Esophagus muscularis mucosa (tissue), 4 donors: ENCODE data around the gene ULK1. TPM values are rescaled to one million over a fixed set of nuclear protein-coding genes. Genes with fewer than 3 reads are reported as not detected.

Experiments
- DNase-seq: peaks from one replicate; pipeline ENCODE4 v3.0.0-alpha.2; 2017; ENCODE audit errors: extremely low spot score
- H3K27ac ChIP-seq, 4 donors: fragments of 200-600 bp; sonication (generic); replicated peaks in 1 of 4; 1 replicate in 3 of 4; 2 replicates in 1 of 4; pipeline ENCODE4 v1.5.1; 2016 to 2019; ENCODE audit warnings: mild to moderate bottlenecking in 1 of 4
- H3K27me3 ChIP-seq, 4 donors: fragments of 200-600 bp; sonication (generic); one replicate each; pipeline versions ENCODE4 v1.5.1 to v1.6.0; 2016 to 2019
- H3K36me3 ChIP-seq, 4 donors: fragments of 200-600 bp; sonication (generic); one replicate each; pipeline ENCODE4 v1.5.1; 2016 to 2019
- H3K4me1 ChIP-seq, 4 donors: fragments of 200-600 bp; sonication (generic); one replicate each; pipeline ENCODE4 v1.5.1; 2016 to 2019
- H3K4me3 ChIP-seq, 4 donors: fragments of 200-600 bp; sonication (generic); 1 replicate in 2 of 4; 2 replicates in 2 of 4; pipeline ENCODE4 v1.5.1; 2016 to 2019; ENCODE audit warnings: mild to moderate bottlenecking in 4 of 4, moderate library complexity in 1 of 4
- H3K9me3 ChIP-seq, 4 donors: fragments of 200-600 bp; sonication (generic); 1 replicate in 3 of 4; 2 replicates in 1 of 4; pipeline ENCODE4 v1.5.1; 2016 to 2019
- CTCF ChIP-seq, 3 experiments: fragments of 200-600 bp in 2 of 3; fragments of 450-650 bp in 1 of 3; sonication (generic) in 2 of 3; IDR thresholded peaks; one replicate each; pipeline ENCODE4 v1.5.1; 2017 to 2019; ENCODE audit warnings: antibody characterized with exemption in 3 of 3, mild to moderate bottlenecking in 2 of 3, moderate library complexity in 1 of 3
- EP300 ChIP-seq: sonication (generic); formaldehyde crosslinking; IDR thresholded peaks from one replicate; pipeline ENCODE4 v1.6.1; 2017; ENCODE audit warnings: antibody characterized with exemption
- POLR2A ChIP-seq: fragments of 450-650 bp; IDR thresholded peaks from one replicate; pipeline ENCODE4 v1.6.1; 2017; ENCODE audit warnings: antibody characterized with exemption, moderate library complexity, mild to moderate bottlenecking, low read depth
- POLR2AphosphoS5 ChIP-seq, 2 donors: sonication (generic); formaldehyde crosslinking; IDR thresholded peaks; one replicate each; pipeline ENCODE4 v1.6.1; 2017; ENCODE audit warnings: antibody characterized with exemption in 2 of 2
- WGBS: methylation state at CpG from one replicate; pipeline ENCODE4 v1.1.5; 2018; 5-methylcytosine and 5-hydroxymethylcytosine counted together
- intact Hi-C: fragments of 100-400 bp; cut with DNase I; formaldehyde crosslinking; loops from one replicate; pipeline ENCODE4 v1.15.1; 2023
- total RNA-seq, 4 donors: library from RNA; depleted of rRNA; stranded (reverse); fragments of >200 nt; gene quantifications; one replicate each; pipeline versions ENCODE4 v1.1.0 to v1.2.1, GENCODE V29; 2016

Gene ULK1
- total RNA-seq, 4 donors from 2014 or later = 18.4 to 37.5 (median 26.9) TPM

GRCh38 chr12:131913666-131914065 lies 19.2 kb downstream of the ULK1 start:
- 95% methylated on average over 4 of the region's 8 CpGs for WGBS
- H3K4me3 ChIP-seq = no peak overlapping the region
- intact Hi-C loops = no loop called here
- H3K27ac ChIP-seq = no peak overlapping the region
- no peaks in the 10 kb centered on the region for H3K27me3 ChIP-seq
- TF ChIP-seq POLR2AphosphoS5 (IDR thresholded peaks at IDR 0.05) (no peak), EP300 (no peak)
- DNase-seq = no peak
- no peaks in the 10 kb centered on the region for H3K9me3 ChIP-seq
- peaks cover 67 to 100% (median 95%) of the 10 kb centered on the region in 4 donors for H3K36me3 ChIP-seq
- peaks cover 16 to 22% (median 19%) of the 10 kb centered on the region in 4 donors for H3K4me1 ChIP-seq

DNA sequence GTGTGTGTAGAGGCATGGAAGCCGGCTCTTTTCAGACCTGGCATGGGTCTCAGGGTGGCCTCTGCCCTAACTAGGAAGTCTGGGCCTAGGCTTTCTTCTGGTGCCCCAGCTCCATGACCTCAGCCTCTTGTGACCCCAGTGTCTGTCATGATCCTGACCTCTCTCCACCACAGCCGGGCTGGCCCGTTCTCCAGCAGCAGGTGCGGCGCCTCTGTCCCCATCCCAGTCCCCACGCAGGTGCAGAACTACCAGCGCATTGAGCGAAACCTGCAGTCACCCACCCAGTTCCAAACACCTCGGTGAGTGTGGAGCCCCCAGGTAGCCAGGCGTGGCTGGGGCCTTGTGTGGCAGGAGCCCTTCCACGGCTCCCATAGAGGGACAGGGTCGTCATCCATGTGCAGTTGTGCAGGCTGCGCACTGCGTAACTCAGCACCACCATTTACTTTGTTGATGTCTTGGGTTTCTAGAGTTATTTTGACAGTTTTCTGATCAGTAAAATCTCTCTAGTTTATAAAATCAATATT lies 19.8 kb downstream of the ULK1 start:
- DNase-seq = no peak
- WGBS = 100% methylated on average over 5 of the region's 14 CpGs
- no peaks in the 10 kb centered on the region for H3K9me3 ChIP-seq
- peaks cover 16 to 22% (median 19%) of the 10 kb centered on the region in 4 donors for H3K4me1 ChIP-seq
- H3K4me3 ChIP-seq = no peak overlapping the region
- intact Hi-C loops = no loop called here
- TF ChIP-seq CTCF (IDR thresholded peaks at IDR 0.05) (no peak), EP300 (no peak), POLR2A (no peak), POLR2AphosphoS5 (IDR thresholded peaks at IDR 0.05) (no peak)
- no peaks in the 10 kb centered on the region for H3K27me3 ChIP-seq
- H3K27ac ChIP-seq = no peak overlapping the region
- peaks cover 64 to 99% (median 94%) of the 10 kb centered on the region in 4 donors for H3K36me3 ChIP-seq

DNA sequence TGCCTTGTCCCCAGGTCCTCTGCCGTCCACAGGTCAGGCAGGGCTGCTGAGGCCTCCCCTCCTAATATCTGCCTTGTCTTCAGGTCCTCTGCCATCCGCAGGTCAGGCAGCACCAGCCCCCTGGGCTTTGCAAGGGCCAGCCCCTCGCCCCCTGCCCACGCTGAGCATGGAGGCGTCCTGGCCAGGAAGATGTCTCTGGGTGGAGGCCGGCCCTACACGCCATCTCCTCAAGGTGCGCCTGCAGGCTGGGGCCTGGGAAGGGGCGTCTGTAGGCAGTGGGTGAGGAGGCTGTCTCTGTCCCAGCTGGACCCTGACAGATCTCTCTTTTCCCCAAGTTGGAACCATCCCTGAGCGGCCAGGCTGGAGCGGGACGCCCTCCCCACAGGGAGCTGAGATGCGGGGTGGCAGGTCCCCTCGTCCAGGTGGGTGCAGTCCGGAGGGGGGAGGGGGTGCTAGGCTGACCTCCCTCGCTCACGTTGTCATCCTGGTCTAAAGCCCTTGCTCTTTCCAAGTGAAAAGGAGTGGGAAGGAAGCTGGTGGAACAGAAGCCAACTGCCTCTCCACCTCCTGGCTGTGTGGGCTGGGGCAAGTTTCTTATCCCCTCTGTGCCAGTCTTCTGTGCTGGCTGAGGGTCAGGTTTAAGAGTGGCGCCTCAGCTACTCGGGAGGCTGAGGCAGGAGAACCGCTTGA lies 20.7 kb downstream of the ULK1 start:
- 91% methylated on average over 6 of the region's 20 CpGs for WGBS
- Histone ChIP-seq H3K27me3 (no peaks in the 10 kb centered on the region), H3K36me3 (peaks cover 63 to 99% (median 94%) of the 10 kb centered on the region in 4 donors), H3K4me3 (no peak overlapping the region), H3K27ac (no peak overlapping the region), H3K4me1 (peaks cover 16 to 22% (median 19%) of the 10 kb centered on the region in 4 donors), H3K9me3 (no peaks in the 10 kb centered on the region)
- TF ChIP-seq POLR2AphosphoS5 (IDR thresholded peaks at IDR 0.05) (no peak), EP300 (no peak), POLR2A (no peak), CTCF (IDR thresholded peaks at IDR 0.05) (no peak)
- no peak for DNase-seq
- intact Hi-C loops = no loop called here

DNA sequence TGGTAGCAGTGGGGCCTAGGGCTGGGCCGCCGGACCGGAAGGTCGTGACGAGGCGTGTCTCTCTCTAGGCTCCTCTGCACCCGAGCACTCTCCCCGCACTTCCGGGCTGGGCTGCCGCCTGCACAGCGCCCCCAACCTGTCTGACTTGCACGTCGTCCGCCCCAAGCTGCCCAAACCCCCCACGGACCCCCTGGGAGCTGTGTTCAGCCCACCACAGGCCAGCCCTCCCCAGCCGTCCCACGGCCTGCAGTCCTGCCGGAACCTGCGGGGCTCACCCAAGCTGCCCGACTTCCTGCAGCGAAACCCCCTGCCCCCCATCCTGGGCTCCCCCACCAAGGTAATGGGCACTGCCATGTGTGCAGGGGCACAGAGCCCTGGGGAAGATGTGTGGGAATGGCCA lies 21.4 kb downstream of the ULK1 start:
- peaks cover 16 to 22% (median 19%) of the 10 kb centered on the region in 4 donors for H3K4me1 ChIP-seq
- no peaks in the 10 kb centered on the region for H3K9me3 ChIP-seq
- no peak overlapping the region for H3K27ac ChIP-seq
- WGBS = 87% methylated on average over 13 of the region's 21 CpGs
- no peak for DNase-seq
- H3K4me3 ChIP-seq = no peak overlapping the region
- intact Hi-C loops = no loop called here
- TF ChIP-seq CTCF (IDR thresholded peaks at IDR 0.05) = no peak
- no peak for TF ChIP-seq POLR2A
- TF ChIP-seq EP300 = no peak
- TF ChIP-seq POLR2AphosphoS5 (IDR thresholded peaks at IDR 0.05) = no peak
- H3K27me3 ChIP-seq = no peaks in the 10 kb centered on the region
- peaks cover 62 to 99% (median 94%) of the 10 kb centered on the region in 4 donors for H3K36me3 ChIP-seq

DNA sequence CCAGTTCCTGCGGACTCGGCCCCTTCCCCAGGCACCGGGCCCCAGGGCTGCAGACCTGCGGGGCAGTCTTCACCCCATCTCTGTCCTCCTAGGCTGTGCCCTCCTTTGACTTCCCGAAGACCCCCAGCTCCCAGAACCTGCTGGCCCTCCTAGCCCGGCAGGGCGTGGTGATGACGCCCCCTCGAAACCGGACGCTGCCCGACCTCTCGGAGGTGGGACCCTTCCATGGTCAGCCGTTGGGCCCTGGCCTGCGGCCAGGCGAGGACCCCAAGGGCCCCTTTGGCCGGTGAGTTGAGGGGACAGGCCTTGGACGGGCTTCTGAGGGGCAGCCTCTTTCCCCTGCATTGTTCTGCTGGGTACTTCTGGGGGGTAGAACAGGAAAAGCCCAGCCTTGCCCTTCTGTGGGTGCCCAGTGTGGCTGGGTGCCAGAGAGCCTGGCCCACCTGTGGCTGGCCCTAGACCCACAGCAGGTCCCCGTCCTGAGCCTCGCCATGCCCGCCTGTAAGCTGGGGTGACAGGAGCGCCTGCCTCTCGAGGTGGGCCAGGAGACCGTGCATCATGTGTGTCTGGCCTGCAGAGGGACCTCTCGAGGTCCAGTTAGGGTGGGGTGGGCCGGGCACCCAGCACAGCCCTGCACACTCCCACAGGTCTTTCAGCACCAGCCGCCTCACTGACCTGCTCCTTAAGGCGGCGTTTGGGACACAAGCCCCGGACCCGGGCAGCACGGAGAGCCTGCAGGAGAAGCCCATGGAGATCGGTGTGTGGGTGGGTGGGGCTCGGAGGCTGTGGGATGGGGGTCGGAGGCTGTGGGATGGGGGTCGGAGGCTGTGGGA lies 22.1 kb downstream of the ULK1 start:
- 94% methylated on average over 24 of the region's 36 CpGs for WGBS
- Histone ChIP-seq H3K9me3 (no peaks in the 10 kb centered on the region), H3K4me3 (no peak overlapping the region), H3K36me3 (peaks cover 62 to 99% (median 94%) of the 10 kb centered on the region in 4 donors), H3K4me1 (peaks cover 16 to 18% (median 16%) of the 10 kb centered on the region in 4 donors), H3K27ac (no peak overlapping the region), H3K27me3 (no peaks in the 10 kb centered on the region)
- intact Hi-C loops = no loop called here
- DNase-seq = no peak
- no peak for TF ChIP-seq CTCF (IDR thresholded peaks at IDR 0.05)
- TF ChIP-seq POLR2AphosphoS5 (IDR thresholded peaks at IDR 0.05) = no peak
- TF ChIP-seq EP300 = no peak
- no peak for TF ChIP-seq POLR2A
